DOHH2 (cell line): Measurements from ENCODE around the gene IDUA.
"Not testable (repeated sequence)": the region's sequence is repeated elsewhere in the genome, so short reads cannot be mapped to it uniquely, and the experiment has no call there.

Source experiments
- H3F3A ChIP-seq: fragments of 200-600 bp; sonication (generic), shearing (Covaris generic); 2 replicates; pipeline ENCODE4 v1.6.0; 2016; ENCODE audit warnings: antibody characterized with exemption, mild to moderate bottlenecking; ENCODE audit not compliant: control insufficient read depth, insufficient read depth
- H3K27ac ChIP-seq: fragments of 200-600 bp; sonication (generic); 2 replicates; pipeline ENCODE4 v1.5.1; 2014; ENCODE audit warnings: low read depth, mild to moderate bottlenecking, low read length, moderate library complexity
- H3K27me3 ChIP-seq: fragments of 200-600 bp; sonication (generic); 2 replicates; pipeline ENCODE4 v1.6.1; 2014; ENCODE audit warnings: mild to moderate bottlenecking, low read length, mixed read lengths; ENCODE audit not compliant: control insufficient read depth
- H3K36me3 ChIP-seq: fragments of 200-600 bp; sonication (generic); 2 replicates; pipeline ENCODE4 v1.6.1; 2014; ENCODE audit warnings: mild to moderate bottlenecking, low read length, moderate library complexity, mixed read lengths; ENCODE audit not compliant: control insufficient read depth
- H3K4me1 ChIP-seq: fragments of 200-600 bp; sonication (generic); 2 replicates; pipeline ENCODE4 v1.6.1; 2014; ENCODE audit warnings: mild to moderate bottlenecking, low read length, mixed read lengths; ENCODE audit not compliant: control insufficient read depth
- H3K4me2 ChIP-seq: fragments of 200-600 bp; sonication (generic); 2 replicates; pipeline ENCODE4 v1.6.0; 2014; ENCODE audit warnings: mild to moderate bottlenecking, low read length, moderate library complexity
- H3K4me3 ChIP-seq: fragments of 200-600 bp; sonication (generic); 2 replicates; pipeline ENCODE4 v1.5.1; 2014; ENCODE audit warnings: mild to moderate bottlenecking, low read length, mixed read lengths
- H3K79me2 ChIP-seq: fragments of 200-600 bp; sonication (generic); 2 replicates; pipeline ENCODE4 v1.6.1; 2014; ENCODE audit warnings: mild to moderate bottlenecking, low read length, mixed read lengths; ENCODE audit not compliant: control insufficient read depth
- H3K9me2 ChIP-seq: fragments of 200-600 bp; sonication (generic); replicated peaks from 2 replicates; pipeline ENCODE4 v1.6.1; 2014; ENCODE audit warnings: mild to moderate bottlenecking, low read length, mixed read lengths; ENCODE audit not compliant: control insufficient read depth
- H3K9me3 ChIP-seq: fragments of 200-600 bp; sonication (generic); 2 replicates; pipeline ENCODE4 v1.6.1; 2014; ENCODE audit warnings: antibody characterized with exemption, low read length, mixed read lengths; ENCODE audit not compliant: control insufficient read depth, insufficient read depth
- H4K20me1 ChIP-seq: fragments of 200-600 bp; sonication (generic); 2 replicates; pipeline ENCODE4 v1.6.0; 2014; ENCODE audit warnings: low read depth, mild to moderate bottlenecking, antibody characterized with exemption, low read length, moderate library complexity; ENCODE audit not compliant: control insufficient read depth, insufficient read depth
- CTCF ChIP-seq: fragments of 200-600 bp; sonication (generic); IDR thresholded peaks from one replicate; pipeline ENCODE4 v1.5.1; 2014; ENCODE audit warnings: antibody characterized with exemption, mild to moderate bottlenecking, low read depth, low read length; ENCODE audit not compliant: poor library complexity, severe bottlenecking
- EZH2phosphoT487 ChIP-seq: fragments of 200-600 bp; sonication (generic); IDR thresholded peaks from 2 replicates; pipeline ENCODE4 v1.6.1; 2017; ENCODE audit warnings: borderline replicate concordance, mild to moderate bottlenecking, antibody characterized with exemption, low read length, moderate library complexity, mixed read lengths

The IDUA gene

GRCh38 chr4:998096-998691, 11.3 kb downstream of the IDUA start:
- Histone ChIP-seq H3K27ac (no peak overlapping the region), H3K4me3 (no peak overlapping the region), H3F3A (no peaks in the 10 kb centered on the region), H4K20me1 (no peaks in the 10 kb centered on the region), H3K9me2 (no peaks in the 10 kb centered on the region), H3K9me3 (no peaks in the 10 kb centered on the region), H3K4me1 (peaks cover 35% of the 10 kb centered on the region), H3K36me3 (no peaks in the 10 kb centered on the region), H3K4me2 (peak overlapping the region; percentile 1; the same call in 1 of the 2 replicates), H3K27me3 (peaks cover 37% of the 10 kb centered on the region), H3K79me2 (no peaks in the 10 kb centered on the region)
- no peak; the same call in 1 of the 2 replicates for TF ChIP-seq EZH2phosphoT487
- no peak for TF ChIP-seq CTCF

- H3K9me3 ChIP-seq, H3K27ac ChIP-seq, H4K20me1 ChIP-seq, H3K4me3 ChIP-seq, H3K79me2 ChIP-seq, H3F3A ChIP-seq, H3K36me3 ChIP-seq, H3K9me2 ChIP-seq: not testable (repeated sequence)
- Histone ChIP-seq H3K4me2 (peak overlapping the region; percentile 30), H3K4me1 (peaks cover 35% of the 10 kb centered on the region), H3K27me3 (peaks cover 37% of the 10 kb centered on the region)
These were observed 12.5 kb downstream of the IDUA start for GRCh38 chr4:999240-999863.

GRCh38 chr4:999882-1000425, 13.1 kb downstream of the IDUA start:
- H3F3A ChIP-seq, result no peaks in the 10 kb centered on the region
- peak overlapping the region; percentile 32 for H3K4me3 ChIP-seq
- peak overlapping the region; percentile 55 for H3K4me2 ChIP-seq
- H3K9me3 ChIP-seq, result no peaks in the 10 kb centered on the region
- no peaks in the 10 kb centered on the region for H4K20me1 ChIP-seq
- no peaks in the 10 kb centered on the region for H3K36me3 ChIP-seq
- TF ChIP-seq EZH2phosphoT487 (no peak), CTCF (no peak)
- H3K79me2 ChIP-seq, result no peaks in the 10 kb centered on the region
- peaks cover 35% of the 10 kb centered on the region for H3K4me1 ChIP-seq
- H3K27me3 ChIP-seq, result peaks cover 37% of the 10 kb centered on the region
- H3K9me2 ChIP-seq, result no peaks in the 10 kb centered on the region
- H3K27ac ChIP-seq, result no peak overlapping the region

GRCh38 chr4:1000686-1001260, 13.9 kb downstream of the IDUA start:
- H3K4me2 ChIP-seq, result peak overlapping the region; percentile 55
- TF ChIP-seq CTCF, result no peak
- TF ChIP-seq EZH2phosphoT487, result no peak
- H3K27ac ChIP-seq, result no peak overlapping the region
- H3K4me1 ChIP-seq, result peaks cover 35% of the 10 kb centered on the region
- peaks cover 32% of the 10 kb centered on the region for H3K27me3 ChIP-seq
- no peaks in the 10 kb centered on the region for H3K36me3 ChIP-seq
- no peaks in the 10 kb centered on the region for H3F3A ChIP-seq
- no peaks in the 10 kb centered on the region for H3K79me2 ChIP-seq
- H4K20me1 ChIP-seq, result no peaks in the 10 kb centered on the region
- H3K9me2 ChIP-seq, result no peaks in the 10 kb centered on the region
- H3K4me3 ChIP-seq, result no peak overlapping the region
- H3K9me3 ChIP-seq, result no peaks in the 10 kb centered on the region
